ENCODE data around the gene PELI1.

PELI1 gene

DNA sequence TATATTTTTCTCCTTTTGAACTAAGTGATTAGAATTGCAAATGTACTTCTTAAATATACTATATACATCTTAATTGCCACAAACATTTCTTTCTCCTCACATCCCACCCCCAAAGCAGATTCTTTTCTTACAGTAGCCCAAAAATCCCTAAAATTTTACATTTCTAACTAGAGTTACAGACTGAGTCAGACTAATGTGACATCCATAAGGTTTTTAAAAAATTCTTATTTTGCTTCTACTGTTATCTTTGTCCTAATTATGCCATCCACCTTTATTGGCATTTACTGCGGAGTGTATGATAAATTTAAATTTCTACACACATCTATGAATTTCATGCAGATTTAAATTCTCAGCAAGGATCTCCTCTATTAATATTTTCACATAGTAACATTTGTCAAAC is 15.8 kb downstream of the PELI1 start:
- no peak overlapping the region for H3K4me3 ChIP-seq (ENCODE audit: low read length)
- DNase-seq (ENCODE audit: low read depth, low spot score): no peak

DNA sequence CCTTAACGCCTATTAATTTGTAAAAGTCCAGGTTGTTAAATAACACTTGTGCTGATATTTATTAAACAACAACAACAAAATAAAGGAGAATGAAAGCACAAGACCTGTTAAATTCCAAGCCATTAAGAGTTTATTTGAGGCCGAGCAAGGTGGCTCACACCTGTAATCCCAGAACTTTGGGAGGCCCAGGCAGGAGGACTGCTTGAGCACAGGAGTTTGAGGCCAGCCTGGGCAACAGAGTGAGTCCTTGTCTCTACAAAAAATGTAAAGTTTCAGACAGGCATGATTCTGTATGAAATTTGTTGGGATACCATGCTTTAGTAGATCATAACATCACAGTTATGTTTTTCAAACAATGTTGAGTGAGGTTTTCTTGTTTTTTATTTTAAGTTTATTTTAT is 17.1 kb downstream of the PELI1 start:
- DNase-seq (ENCODE audit: low read depth, low spot score): no peak
- H3K4me3 ChIP-seq (ENCODE audit: low read length): no peak overlapping the region

DNA sequence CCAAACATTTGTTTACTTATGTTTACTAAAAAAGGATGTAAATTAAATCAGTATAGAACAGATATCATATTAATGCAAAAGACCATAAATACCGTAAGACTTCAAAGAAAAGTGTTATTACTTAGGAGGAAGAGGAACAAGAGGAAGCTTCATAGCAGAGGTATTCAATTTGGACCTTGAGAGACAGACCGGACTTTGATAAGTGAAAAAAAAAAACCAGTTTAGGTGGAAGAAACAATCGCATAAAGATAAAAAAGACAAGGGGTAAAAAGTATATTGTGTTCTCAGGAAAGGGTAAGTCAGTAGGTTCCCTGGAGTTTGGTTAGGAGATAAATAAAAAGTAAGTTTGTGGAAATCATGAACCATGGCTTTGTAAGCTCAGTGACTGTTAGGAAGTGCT is 17.6 kb downstream of the PELI1 start:
- H3K4me3 ChIP-seq (ENCODE audit: low read length): no peak overlapping the region
- no peak for DNase-seq (ENCODE audit: low read depth, low spot score)

DNA sequence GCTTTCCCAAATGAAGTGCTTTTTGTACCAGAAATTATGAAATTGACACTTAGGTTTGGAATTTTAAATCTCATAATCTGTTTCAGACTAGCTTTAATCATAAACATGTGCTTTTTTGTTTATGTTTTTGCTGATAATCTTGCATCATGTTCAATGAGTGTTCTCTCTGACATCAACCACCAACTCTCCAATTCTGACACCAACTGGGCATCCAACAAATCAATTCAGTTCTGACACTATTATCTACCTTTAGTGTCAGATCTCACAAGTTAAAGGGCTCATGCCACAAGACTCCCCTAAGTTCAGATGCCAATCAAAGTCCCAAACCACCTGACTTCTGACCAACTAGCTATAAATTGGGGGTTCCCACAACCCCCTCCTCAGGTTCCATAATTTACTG is 19.6 kb downstream of the PELI1 start:
- H3K4me3 ChIP-seq (ENCODE audit: low read length): no peak overlapping the region

DNA sequence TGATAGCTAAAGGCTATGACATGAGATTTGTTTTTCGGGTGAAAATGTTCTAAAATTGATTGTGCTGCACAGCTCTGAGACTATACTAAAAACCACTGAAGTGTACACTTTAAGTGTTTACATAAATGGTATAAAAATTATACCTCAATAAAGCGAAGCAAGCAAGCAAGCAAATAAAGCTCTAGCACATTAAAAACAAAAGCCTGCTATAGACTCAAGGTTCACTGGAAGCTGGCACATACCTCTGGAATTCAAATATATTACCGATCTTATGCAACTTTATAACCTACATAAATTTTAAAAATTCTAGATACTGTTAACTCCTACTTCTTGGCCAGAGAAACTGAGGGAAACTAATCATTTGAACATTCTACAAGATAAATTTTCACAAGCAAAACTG is 20.1 kb downstream of the PELI1 start:
- H3K4me3 ChIP-seq (ENCODE audit: low read length): no peak overlapping the region
- DNase-seq (ENCODE audit: low read depth, low spot score): no peak

More for the DNA sequence above, 19.6 kb downstream of the PELI1 start:
- DNase-seq (ENCODE audit: low read depth, low spot score): no peak

DNA sequence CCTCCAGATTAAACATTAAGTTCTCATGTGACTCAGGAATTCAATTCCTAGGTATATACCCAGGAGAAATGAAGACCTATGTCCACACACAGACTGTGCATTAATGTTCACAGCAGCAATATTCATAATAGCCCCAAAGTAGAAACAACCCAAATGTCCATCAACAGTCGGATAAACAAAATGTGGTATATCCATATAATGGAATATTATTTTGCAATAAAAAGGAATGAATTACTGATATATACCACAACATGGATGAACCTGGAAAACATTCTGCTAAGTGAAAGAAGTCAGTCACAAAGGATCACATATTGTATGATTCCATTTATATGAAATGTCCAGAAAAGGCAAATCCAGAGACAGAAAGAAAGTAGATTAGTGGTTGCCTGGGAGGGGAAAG is 20.5 kb downstream of the PELI1 start:
- DNase-seq (ENCODE audit: low read depth, low spot score): no peak

DNA sequence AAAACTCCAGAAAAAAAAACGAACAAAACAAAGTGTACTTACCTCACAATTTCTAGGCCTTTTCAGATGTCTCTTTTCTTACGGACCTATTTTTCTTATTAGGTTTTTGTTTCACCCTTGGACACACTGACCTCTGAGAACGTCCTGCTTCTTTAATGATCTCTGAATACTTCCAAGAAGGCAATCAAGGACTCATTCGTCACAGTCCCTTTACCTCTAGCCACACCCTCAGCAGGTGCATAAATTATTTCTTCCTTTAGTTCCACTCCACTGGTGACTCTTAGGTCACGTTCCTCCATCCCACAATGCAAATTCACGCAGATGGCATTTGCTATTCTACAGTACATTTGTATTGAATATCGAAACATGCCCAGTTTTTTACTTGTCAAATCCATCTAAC is 21.9 kb downstream of the PELI1 start:
- H3K4me3 ChIP-seq (ENCODE audit: low read length): no peak overlapping the region
- no peak for DNase-seq (ENCODE audit: low read depth, low spot score)

More for the DNA sequence above, 20.5 kb downstream of the PELI1 start:
- no peak overlapping the region for H3K4me3 ChIP-seq (ENCODE audit: low read length)

DNA sequence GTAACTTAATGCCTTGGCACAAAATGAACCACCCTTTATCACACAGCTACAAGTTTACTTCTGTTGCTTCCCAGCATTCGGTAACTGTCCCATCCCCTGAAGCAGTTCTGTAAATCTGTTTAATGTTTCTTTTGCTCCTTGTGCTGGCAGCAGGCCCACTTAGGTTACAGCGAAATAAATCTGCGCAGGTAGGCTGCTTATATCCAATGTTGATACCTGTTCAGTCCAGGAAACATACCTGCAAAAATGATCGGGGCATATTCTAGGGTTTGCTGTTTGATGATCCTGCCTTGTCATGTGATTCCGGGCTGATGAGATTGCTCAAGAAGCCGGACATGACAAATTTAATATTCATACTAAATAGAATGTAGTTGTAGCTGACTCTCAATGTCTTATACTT is 23.3 kb downstream of the PELI1 start:
- no peak for DNase-seq (ENCODE audit: low read depth, low spot score)

DNA sequence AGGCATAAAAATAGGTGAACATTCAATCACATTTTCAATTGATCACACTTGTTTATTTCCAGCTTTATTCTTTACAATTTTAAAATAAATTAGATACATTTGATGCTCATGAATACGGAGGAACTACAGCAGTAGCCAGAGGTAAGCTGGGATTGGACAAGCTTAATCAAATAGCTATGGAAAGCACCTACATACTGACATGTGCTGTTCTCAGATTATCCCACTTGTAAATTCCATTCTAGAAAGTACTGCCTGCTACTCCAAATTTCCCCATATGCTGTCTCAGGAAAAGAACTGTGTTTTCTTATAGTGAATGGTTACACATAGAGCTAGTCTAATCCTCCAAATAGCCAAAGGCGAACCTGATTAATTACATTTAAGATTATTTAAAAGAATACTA is 24.2 kb downstream of the PELI1 start:
- no peak for DNase-seq (ENCODE audit: low read depth, low spot score)
- no peak overlapping the region for H3K4me3 ChIP-seq (ENCODE audit: low read length)

More for the DNA sequence above, 23.3 kb downstream of the PELI1 start:
- H3K4me3 ChIP-seq (ENCODE audit: low read length): no peak overlapping the region

DNA sequence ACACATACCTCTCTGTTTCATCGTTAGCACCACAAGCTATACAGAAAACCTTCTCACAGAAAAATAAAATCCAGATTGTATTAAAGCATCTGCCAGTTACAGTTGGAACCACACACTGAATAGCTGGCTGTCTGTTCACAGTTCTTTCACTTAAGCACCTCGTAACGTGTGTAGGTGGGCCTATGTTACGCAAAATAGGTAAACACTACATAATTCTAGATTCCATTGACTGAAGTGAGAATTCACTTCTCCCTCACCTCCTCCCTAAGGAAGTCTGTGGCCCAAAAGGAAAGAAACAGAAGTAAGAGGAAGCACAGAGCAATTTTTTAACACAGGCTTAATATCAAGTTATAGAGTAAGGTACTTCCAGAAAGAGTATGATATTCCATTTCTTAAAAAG is 24.9 kb downstream of the PELI1 start:
- no peak for DNase-seq (ENCODE audit: low read depth, low spot score)
- no peak overlapping the region for H3K4me3 ChIP-seq (ENCODE audit: low read length)

DNA sequence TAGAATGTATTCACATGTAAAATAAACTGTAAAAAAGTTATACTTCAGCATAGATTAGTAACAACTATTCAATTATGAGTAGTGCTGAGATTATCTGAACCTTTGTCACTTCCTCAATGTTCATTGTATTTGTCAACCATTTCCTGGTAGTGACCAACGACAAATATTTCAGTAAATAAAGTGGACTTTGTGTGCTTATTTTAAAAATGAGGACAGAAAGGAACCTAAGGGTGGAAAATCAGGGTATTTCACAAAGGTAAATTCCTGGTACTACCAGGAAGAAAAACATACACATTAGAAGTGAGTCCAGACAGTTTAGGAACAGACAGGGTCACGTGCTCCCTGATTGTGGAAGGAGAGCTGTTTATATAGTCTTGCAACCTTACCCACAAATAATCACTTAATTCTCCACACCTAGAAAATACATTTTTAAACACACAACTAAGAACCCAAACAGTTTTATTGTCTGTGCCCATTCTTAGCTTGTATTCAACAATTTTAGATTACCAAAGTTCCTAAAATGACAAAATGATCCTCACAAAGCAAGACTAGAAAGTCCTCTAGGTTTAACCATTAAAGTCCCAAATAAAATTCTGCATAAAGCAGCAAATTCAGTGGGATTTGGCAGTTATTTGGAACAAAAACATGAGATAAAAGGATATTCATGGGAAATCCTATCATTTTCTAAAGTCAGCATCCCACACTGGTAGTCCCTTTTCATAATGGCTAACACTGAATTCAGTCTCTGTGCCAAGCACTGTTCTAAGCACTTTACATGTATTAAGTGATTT is 28.2 kb downstream of the PELI1 start:
- no peak for DNase-seq (ENCODE audit: low read depth, low spot score)
- H3K4me3 ChIP-seq (ENCODE audit: low read length): no peak overlapping the region

DNA sequence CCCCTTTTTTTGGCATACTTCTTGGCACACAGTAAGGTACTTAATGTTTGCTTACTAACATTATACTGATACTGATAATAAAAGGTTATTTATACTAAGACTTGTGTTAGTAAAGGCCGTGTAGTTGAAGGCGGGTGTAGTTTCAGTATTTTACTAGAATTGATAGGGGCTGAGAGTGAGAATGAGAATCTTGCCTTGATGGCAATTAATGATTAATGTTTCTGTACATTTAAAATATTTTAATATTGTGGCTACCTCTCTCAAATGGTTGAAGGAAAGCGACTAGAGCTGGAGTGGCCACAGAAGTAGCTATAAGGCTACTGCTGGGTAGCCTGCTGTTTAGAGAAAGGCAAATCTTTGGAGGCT is 29.3 kb downstream of the PELI1 start:
- no peak overlapping the region for H3K4me3 ChIP-seq (ENCODE audit: low read length)
- DNase-seq (ENCODE audit: low read depth, low spot score): no peak

DNA sequence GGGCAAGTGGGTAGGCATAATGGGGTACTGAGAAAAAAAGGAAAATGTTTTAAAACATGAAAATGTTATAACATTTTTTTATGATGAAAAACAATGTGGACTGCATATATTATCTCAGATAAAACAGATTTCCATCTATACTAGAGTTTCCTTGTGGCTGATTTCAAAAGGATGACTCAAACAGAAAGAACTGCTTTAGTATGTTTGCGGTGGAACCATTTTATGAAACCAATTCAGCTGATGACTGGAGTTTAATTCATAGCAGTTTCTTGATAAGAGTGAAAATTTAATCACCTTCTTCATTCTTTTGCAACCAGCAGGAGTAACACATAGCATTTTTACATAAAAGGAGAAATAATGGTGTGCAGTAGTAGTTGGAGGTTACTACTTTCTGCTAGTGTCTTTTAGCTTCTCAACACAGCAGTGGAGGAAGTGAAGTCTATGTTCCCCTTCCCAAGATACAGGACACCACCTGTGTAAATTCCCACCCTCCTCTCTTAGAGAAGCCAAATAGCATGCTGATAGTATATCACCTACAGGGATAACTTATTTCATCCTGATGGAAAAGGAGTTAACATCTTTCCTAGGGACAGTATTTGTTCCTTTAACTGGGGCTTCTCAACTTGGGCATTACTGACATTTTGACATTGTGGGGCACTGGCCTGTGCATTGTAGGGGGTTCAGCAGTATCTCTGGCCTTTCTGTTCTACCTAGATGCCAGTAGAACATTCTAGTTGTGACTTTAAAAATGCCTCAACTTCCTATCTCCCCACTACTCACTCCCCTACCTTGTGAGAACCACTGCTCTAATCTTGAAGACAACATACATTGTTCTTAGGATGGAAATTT is 29.9 kb downstream of the PELI1 start:
- DNase-seq (ENCODE audit: low read depth, low spot score): no peak

DNA sequence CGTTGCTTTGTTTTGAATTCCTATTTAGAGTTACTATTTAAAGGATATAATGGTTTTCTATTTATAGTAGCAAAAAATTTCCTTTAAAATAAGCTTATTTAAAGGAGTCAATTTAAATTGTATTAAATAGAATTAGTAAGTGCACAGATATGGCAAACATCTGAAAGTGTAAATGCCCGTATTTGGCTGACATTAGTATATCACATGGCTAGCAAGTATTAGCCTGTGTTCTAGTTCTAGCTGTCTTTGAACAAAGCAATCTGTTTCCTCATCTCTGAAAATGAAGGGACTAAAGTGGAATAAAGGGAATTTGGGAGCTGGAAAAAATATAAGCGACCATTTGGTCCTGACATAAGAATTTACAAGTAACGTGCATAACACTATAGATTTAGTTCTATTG is 32.2 kb downstream of the PELI1 start:
- no peak for DNase-seq (ENCODE audit: low read depth, low spot score)
- H3K4me3 ChIP-seq (ENCODE audit: low read length): no peak overlapping the region

More for the DNA sequence above, 29.9 kb downstream of the PELI1 start:
- no peak overlapping the region for H3K4me3 ChIP-seq (ENCODE audit: low read length)

DNA sequence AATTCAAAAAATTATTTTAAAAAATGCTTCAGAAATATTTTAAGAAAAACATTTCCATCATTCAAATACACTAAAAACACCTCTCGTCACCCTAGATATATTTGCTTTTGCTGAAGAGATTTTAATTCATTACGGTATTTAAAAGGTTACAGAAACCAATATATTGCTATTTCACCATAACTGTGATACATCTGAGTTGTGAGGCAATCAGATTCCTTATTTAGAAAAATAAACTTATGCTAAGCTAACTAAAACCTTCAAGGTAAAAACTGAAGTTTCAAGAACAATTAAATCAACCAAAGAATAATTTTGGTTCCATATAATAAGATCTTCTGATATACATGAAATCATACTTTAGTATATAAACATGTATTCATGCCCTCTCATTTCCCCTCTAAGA is 32.8 kb downstream of the PELI1 start:
- H3K4me3 ChIP-seq (ENCODE audit: low read length): no peak overlapping the region
- no peak for DNase-seq (ENCODE audit: low read depth, low spot score)

DNA sequence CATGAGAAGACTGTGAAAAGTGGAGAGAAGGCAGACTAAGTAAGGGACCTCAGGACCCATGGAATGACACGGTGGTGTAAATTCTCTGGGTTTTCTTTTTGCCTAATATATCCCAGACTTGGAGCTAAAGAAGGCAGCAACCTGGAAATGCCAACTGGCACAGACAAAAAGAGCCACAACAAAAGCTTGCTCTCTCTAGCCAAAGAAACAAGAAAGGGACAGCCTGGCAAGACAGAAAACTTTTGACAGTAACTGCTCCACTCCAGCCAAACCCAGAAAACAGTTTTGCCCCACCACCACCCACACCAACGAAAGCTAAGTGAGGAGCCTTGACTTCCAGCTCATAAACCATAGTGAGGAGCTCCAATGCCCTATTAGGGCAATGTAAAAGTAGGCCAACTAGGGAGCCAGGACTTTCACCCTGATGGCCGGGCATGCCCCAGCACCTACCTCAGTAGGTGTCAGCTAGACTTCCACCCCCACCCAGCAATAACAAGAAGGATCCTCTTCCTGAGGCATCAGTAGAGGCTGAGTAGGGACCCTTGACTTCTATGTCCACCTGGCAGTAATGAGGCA is 35.5 kb downstream of the PELI1 start:
- H3K4me3 ChIP-seq (ENCODE audit: low read length): no peak overlapping the region
- no peak for DNase-seq (ENCODE audit: low read depth, low spot score)

DNA sequence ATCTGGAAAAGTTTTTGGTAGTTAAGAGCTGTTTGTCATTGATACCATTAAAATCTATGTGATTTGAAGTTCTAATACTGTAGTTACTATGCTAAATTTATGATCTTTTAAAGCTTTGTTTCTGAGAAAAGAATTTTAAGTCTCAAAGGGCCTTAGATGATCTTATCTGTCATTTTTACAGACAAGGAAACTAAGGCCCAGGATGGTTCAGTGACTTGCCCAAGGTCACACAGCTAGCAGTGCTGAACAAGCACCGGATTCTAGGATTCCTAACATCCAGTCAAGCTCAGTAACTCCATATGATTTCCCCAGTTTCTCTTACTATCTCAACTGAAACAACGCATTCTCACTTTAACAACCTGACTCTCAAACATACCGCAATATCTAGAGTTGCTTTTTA is 37.7 kb downstream of the PELI1 start:
- DNase-seq (ENCODE audit: low read depth, low spot score): no peak
- no peak overlapping the region for H3K4me3 ChIP-seq (ENCODE audit: low read length)

DNA sequence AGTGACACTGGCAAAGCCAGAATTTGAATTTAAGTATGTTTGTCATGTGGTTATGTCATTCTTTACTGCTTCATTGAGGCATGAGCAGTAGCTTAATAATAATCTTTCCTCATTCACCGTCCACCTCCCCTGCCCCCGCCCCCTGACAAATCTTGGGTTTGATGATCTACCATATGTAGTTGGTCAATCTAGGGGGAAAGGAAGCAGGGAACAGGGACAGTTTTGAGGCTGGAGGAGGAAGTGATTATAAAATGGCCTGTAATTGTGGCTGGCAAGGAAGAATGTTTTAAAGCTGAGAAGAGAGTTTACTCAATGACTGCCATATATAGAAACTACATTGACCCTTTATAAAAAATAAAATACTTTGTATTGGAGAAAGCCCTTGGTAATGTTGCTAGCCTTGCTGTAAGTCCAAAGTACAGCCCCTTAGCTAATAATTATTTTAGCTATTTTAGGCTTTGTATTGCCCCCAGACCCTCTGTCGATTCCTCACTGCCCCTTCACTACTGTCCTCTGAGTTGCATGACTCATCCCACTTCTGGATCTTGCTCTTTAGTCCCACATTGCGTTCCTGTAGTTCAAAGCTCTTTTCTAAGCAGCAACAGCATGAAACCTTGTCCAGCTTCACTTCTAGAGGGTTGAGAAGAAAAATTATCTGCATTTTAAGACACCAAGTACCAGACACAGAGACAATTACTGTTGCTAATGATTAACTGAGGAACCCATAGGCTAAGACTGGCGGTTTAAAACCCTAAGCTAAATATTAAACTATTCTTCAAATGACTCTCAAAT is 38.4 kb downstream of the PELI1 start:
- DNase-seq (ENCODE audit: low read depth, low spot score): no peak
- no peak overlapping the region for H3K4me3 ChIP-seq (ENCODE audit: low read length)

DNA sequence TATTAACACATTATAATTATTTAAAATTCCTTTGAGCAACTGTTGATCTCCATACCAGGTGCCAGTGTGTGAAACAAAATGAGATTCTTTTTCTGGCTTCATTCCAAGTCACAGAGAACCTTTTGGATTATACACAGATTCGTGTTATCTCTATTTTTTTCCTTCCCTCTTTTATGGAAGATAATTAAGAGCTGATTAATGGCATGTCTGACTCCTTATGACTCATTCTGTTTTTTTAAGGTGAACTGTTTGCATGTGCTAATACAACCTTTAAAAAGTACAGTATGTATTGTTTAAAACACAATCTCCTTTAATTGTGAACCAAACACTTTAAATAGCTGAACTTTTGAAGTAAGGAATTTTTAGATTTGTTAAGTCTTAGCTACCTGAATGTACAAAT is 39.3 kb downstream of the PELI1 start:
- no peak overlapping the region for H3K4me3 ChIP-seq (ENCODE audit: low read length)
- no peak for DNase-seq (ENCODE audit: low read depth, low spot score)

Measured in Jurkat, Clone E6-1 (cell line).